Measurements from ENCODE around the gene MTFR1L. TPM values are rescaled to one million over a fixed set of nuclear protein-coding genes. Genes with fewer than 3 reads are reported as not detected.

MTFR1L gene
- polyA plus RNA-seq, 3 donors = 67.3 to 73.5 (median 69.9) TPM

DNA sequence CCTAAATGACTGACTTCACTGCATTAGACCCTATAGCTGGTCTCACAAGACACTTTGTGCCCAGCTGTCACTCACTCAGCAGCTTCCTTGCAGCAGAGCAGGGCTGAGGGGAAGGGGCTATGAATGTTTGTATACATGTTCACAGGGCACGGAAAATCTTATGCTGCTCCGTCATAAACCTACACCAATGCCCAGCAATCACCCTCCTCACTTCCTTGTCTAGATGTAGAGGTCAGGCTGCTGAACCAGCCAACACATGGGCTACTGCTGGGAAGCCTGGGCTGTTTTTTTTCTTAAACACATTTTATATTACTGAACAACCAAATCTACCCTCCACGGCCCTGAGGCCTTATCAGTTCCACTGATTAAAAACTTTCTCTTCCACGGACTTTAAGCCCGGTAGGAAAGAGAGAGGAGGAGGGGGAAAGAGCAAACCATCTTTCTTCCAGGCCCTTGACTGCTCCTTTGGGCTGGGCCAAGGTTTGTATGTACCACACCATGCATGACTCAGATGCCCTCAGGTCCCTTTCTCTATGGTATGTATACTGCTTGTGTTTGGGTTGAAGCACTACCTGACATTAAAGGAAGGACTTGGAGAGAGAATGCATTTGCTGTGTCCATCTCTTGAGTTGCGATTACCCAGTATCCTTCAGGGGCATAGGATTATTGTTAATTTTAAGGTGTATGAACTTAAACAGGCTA, 12.7 kb downstream of the MTFR1L start:
- Histone ChIP-seq H3K4me2 (replicated peaks; ENCODE audit: extremely low read depth, low read length, poor library complexity, severe bottlenecking) (no peak overlapping the region), H3K79me2 (ENCODE audit: insufficient read depth, low read length) (peaks cover 9% of the 10 kb centered on the region), H3K4me3 (replicated peaks in 1 of 3; ENCODE audit: low read depth in 2 of 3, low read length in 3 of 3) (no peak overlapping the region), H3K36me3 (replicated peaks in 1 of 2; ENCODE audit: control insufficient read depth in 1 of 2, insufficient read depth in 2 of 2, low read length in 2 of 2) (peaks cover 79 to 97% of the 10 kb centered on the region in 2 donors), H4K20me1 (ENCODE audit: insufficient read depth, low read length) (peaks cover 5% of the 10 kb centered on the region), H3K9ac (ENCODE audit: insufficient read depth, low read length, poor library complexity, severe bottlenecking) (no peak overlapping the region), H2AFZ (ENCODE audit: insufficient read depth, low read depth, low read length, poor library complexity, severe bottlenecking) (no peak overlapping the region), H3K9me3 (replicated peaks in 1 of 2; ENCODE audit: control insufficient read depth in 1 of 2, insufficient read depth in 1 of 2, low read length in 2 of 2) (no peaks in the 10 kb centered on the region), H3K4me1 (ENCODE audit: control insufficient read depth in 1 of 2, insufficient read depth in 2 of 2, low read length in 2 of 2) (peaks cover 0 to 8% of the 10 kb centered on the region in 2 donors), H3K27me3 (ENCODE audit: control insufficient read depth in 2 of 2, insufficient read depth in 2 of 2, low read length in 2 of 2) (no peaks in the 10 kb centered on the region), H3K27ac (ENCODE audit: low read depth in 1 of 2, low read length in 2 of 2) (peak overlapping the region in 1 of 2 donors; percentile 45)
- no peak for DNase-seq
- Mint-ChIP-seq H3K27ac (no peak overlapping the region), H3K9me3 (no peaks in the 10 kb centered on the region), H3K4me1 (peaks cover 11% of the 10 kb centered on the region), H3K27me3 (ENCODE audit: low read depth in 3 of 3) (no peaks in the 10 kb centered on the region), H3K4me3 (no peak overlapping the region), H3K36me3 (peaks cover 82 to 84% of the 10 kb centered on the region in 2 donors)
- TF ChIP-seq CTCF (IDR thresholded peaks at IDR 0.05) = no peak
- WGBS (ENCODE audit: insufficient coverage) = no CpG with 5 or more reads among the region's 6 CpGs
- intact Hi-C loops (cut with micrococcal nuclease) = no loop called here

GRCh38 chr1:25833158-25833557, 13.4 kb downstream of the MTFR1L start:
- Histone ChIP-seq H2AFZ (ENCODE audit: insufficient read depth, low read depth, low read length, poor library complexity, severe bottlenecking) (no peak overlapping the region), H3K9ac (ENCODE audit: insufficient read depth, low read length, poor library complexity, severe bottlenecking) (no peak overlapping the region), H3K27ac (ENCODE audit: low read depth in 1 of 2, low read length in 2 of 2) (no peak overlapping the region), H3K27me3 (ENCODE audit: control insufficient read depth in 2 of 2, insufficient read depth in 2 of 2, low read length in 2 of 2) (no peaks in the 10 kb centered on the region), H3K9me3 (replicated peaks in 1 of 2; ENCODE audit: control insufficient read depth in 1 of 2, insufficient read depth in 1 of 2, low read length in 2 of 2) (no peaks in the 10 kb centered on the region), H3K4me2 (replicated peaks; ENCODE audit: extremely low read depth, low read length, poor library complexity, severe bottlenecking) (no peak overlapping the region), H3K4me3 (replicated peaks in 1 of 3; ENCODE audit: low read depth in 2 of 3, low read length in 3 of 3) (no peak overlapping the region), H3K4me1 (ENCODE audit: control insufficient read depth in 1 of 2, insufficient read depth in 2 of 2, low read length in 2 of 2) (peaks cover 0 to 8% of the 10 kb centered on the region in 2 donors), H3K79me2 (ENCODE audit: insufficient read depth, low read length) (peaks cover 9% of the 10 kb centered on the region), H4K20me1 (ENCODE audit: insufficient read depth, low read length) (peaks cover 5% of the 10 kb centered on the region), H3K36me3 (replicated peaks in 1 of 2; ENCODE audit: control insufficient read depth in 1 of 2, insufficient read depth in 2 of 2, low read length in 2 of 2) (peaks cover 72 to 90% of the 10 kb centered on the region in 2 donors)
- Mint-ChIP-seq H3K27me3 (ENCODE audit: low read depth in 3 of 3) (no peaks in the 10 kb centered on the region), H3K4me1 (peaks cover 11% of the 10 kb centered on the region), H3K4me3 (no peak overlapping the region), H3K36me3 (peaks cover 76 to 77% of the 10 kb centered on the region in 2 donors), H3K9me3 (no peaks in the 10 kb centered on the region), H3K27ac (peak overlapping the region in 1 of 7 donors; percentile 68)
- no peak for TF ChIP-seq CTCF (IDR thresholded peaks at IDR 0.05)
- DNase-seq = no peak
- WGBS (ENCODE audit: insufficient coverage) = 100% methylated on average over 3 of the region's 5 CpGs
- intact Hi-C loops (cut with micrococcal nuclease) = no loop called here
